Measurements from ENCODE around the gene RALGPS1. TPM values are rescaled to one million over a fixed set of nuclear protein-coding genes. Genes with fewer than 3 reads are reported as not detected.
A peak's percentile ranks its signal among the peaks of the same experiment; 100 is the strongest.

Gene RALGPS1
- polyA plus RNA-seq, 2 donors: 3.8 to 6.4 TPM

- Histone ChIP-seq H3K9me3 (ENCODE audit: control insufficient read depth in 2 of 2, insufficient read depth in 1 of 2, low read depth in 1 of 2, low read length in 1 of 2) (peaks cover 0 to 1% of the 10 kb centered on the region in 2 donors), H3K4me3 (ENCODE audit: low read depth in 1 of 2, low read length in 2 of 2) (no peak overlapping the region), H3K4me1 (ENCODE audit: control insufficient read depth in 2 of 2, insufficient read depth in 2 of 2, low read length in 1 of 2) (peaks cover 0 to 6% of the 10 kb centered on the region in 2 donors), H3K27ac (ENCODE audit: low read depth in 2 of 2, low read length in 1 of 2) (peak overlapping the region in 1 of 2 donors; percentile 51), H3K27me3 (ENCODE audit: control insufficient read depth in 1 of 2, insufficient read depth in 2 of 2, low read length in 2 of 2) (no peaks in the 10 kb centered on the region), H3K36me3 (ENCODE audit: control insufficient read depth in 2 of 2, insufficient read depth in 2 of 2, low read length in 1 of 2) (peaks cover 4 to 6% of the 10 kb centered on the region in 2 donors)
- 85 to 87% methylated on average over 5 of the region's 5 CpGs for WGBS, 2 donors
These were observed 180.8 kb downstream of the RALGPS1 start for GRCh38 chr9:127095411-127095810.

GRCh38 chr9:127096208-127096607 is 181.6 kb downstream of the RALGPS1 start:
- H3K27ac ChIP-seq (ENCODE audit: low read depth in 2 of 2, low read length in 1 of 2): peak overlapping the region in 1 of 2 donors; percentile 51
- peaks cover 2 to 6% of the 10 kb centered on the region in 2 donors for H3K36me3 ChIP-seq (ENCODE audit: control insufficient read depth in 2 of 2, insufficient read depth in 2 of 2, low read length in 1 of 2)
- H3K4me1 ChIP-seq (ENCODE audit: control insufficient read depth in 2 of 2, insufficient read depth in 2 of 2, low read length in 1 of 2): peaks cover 0 to 4% of the 10 kb centered on the region in 2 donors
- H3K27me3 ChIP-seq (ENCODE audit: control insufficient read depth in 1 of 2, insufficient read depth in 2 of 2, low read length in 2 of 2): no peaks in the 10 kb centered on the region
- 86 to 90% methylated on average over 13 of the region's 13 CpGs for WGBS, 2 donors
- peaks cover 0 to 1% of the 10 kb centered on the region in 2 donors for H3K9me3 ChIP-seq (ENCODE audit: control insufficient read depth in 2 of 2, insufficient read depth in 1 of 2, low read depth in 1 of 2, low read length in 1 of 2)
- H3K4me3 ChIP-seq (ENCODE audit: low read depth in 1 of 2, low read length in 2 of 2): no peak overlapping the region

- Histone ChIP-seq H3K36me3 (ENCODE audit: control insufficient read depth in 2 of 2, insufficient read depth in 2 of 2, low read length in 1 of 2) (peaks cover 2 to 6% of the 10 kb centered on the region in 2 donors), H3K9me3 (ENCODE audit: control insufficient read depth in 2 of 2, insufficient read depth in 1 of 2, low read depth in 1 of 2, low read length in 1 of 2) (peaks cover 0 to 1% of the 10 kb centered on the region in 2 donors), H3K4me1 (ENCODE audit: control insufficient read depth in 2 of 2, insufficient read depth in 2 of 2, low read length in 1 of 2) (peaks cover 0 to 4% of the 10 kb centered on the region in 2 donors), H3K27ac (ENCODE audit: low read depth in 2 of 2, low read length in 1 of 2) (no peak overlapping the region), H3K4me3 (ENCODE audit: low read depth in 1 of 2, low read length in 2 of 2) (no peak overlapping the region), H3K27me3 (ENCODE audit: control insufficient read depth in 1 of 2, insufficient read depth in 2 of 2, low read length in 2 of 2) (no peaks in the 10 kb centered on the region)
- 93 to 97% methylated on average over 5 of the region's 5 CpGs for WGBS, 2 donors
These were observed 183.1 kb downstream of the RALGPS1 start for GRCh38 chr9:127097683-127098082.

- Histone ChIP-seq H3K36me3 (ENCODE audit: control insufficient read depth in 2 of 2, insufficient read depth in 2 of 2, low read length in 1 of 2) (peaks cover 0 to 2% of the 10 kb centered on the region in 2 donors), H3K4me1 (ENCODE audit: control insufficient read depth in 2 of 2, insufficient read depth in 2 of 2, low read length in 1 of 2) (peaks cover 0 to 4% of the 10 kb centered on the region in 2 donors), H3K9me3 (ENCODE audit: control insufficient read depth in 2 of 2, insufficient read depth in 1 of 2, low read depth in 1 of 2, low read length in 1 of 2) (peaks cover 0 to 1% of the 10 kb centered on the region in 2 donors), H3K27me3 (ENCODE audit: control insufficient read depth in 1 of 2, insufficient read depth in 2 of 2, low read length in 2 of 2) (no peaks in the 10 kb centered on the region), H3K27ac (ENCODE audit: low read depth in 2 of 2, low read length in 1 of 2) (no peak overlapping the region), H3K4me3 (ENCODE audit: low read depth in 1 of 2, low read length in 2 of 2) (no peak overlapping the region)
- 83 to 84% methylated on average over 7 of the region's 7 CpGs for WGBS, 2 donors
These were observed 184.5 kb downstream of the RALGPS1 start for GRCh38 chr9:127098916-127099553.

- H3K4me3 ChIP-seq (ENCODE audit: low read depth in 1 of 2, low read length in 2 of 2): no peak overlapping the region
- peaks cover 0 to 2% of the 10 kb centered on the region in 2 donors for H3K36me3 ChIP-seq (ENCODE audit: control insufficient read depth in 2 of 2, insufficient read depth in 2 of 2, low read length in 1 of 2)
- WGBS, 2 donors: 71 to 83% methylated on average over 3 of the region's 3 CpGs
- peaks cover 0 to 1% of the 10 kb centered on the region in 2 donors for H3K9me3 ChIP-seq (ENCODE audit: control insufficient read depth in 2 of 2, insufficient read depth in 1 of 2, low read depth in 1 of 2, low read length in 1 of 2)
- H3K4me1 ChIP-seq (ENCODE audit: control insufficient read depth in 2 of 2, insufficient read depth in 2 of 2, low read length in 1 of 2): peaks cover 0 to 4% of the 10 kb centered on the region in 2 donors
- no peak overlapping the region for H3K27ac ChIP-seq (ENCODE audit: low read depth in 2 of 2, low read length in 1 of 2)
- H3K27me3 ChIP-seq (ENCODE audit: control insufficient read depth in 1 of 2, insufficient read depth in 2 of 2, low read length in 2 of 2): no peaks in the 10 kb centered on the region
These were observed 185.1 kb downstream of the RALGPS1 start for GRCh38 chr9:127099664-127100063.

GRCh38 chr9:127102176-127102575 is 187.6 kb downstream of the RALGPS1 start:
- no peak overlapping the region for H3K4me3 ChIP-seq (ENCODE audit: low read depth in 1 of 2, low read length in 2 of 2)
- H3K36me3 ChIP-seq (ENCODE audit: control insufficient read depth in 2 of 2, insufficient read depth in 2 of 2, low read length in 1 of 2): peaks cover 0 to 2% of the 10 kb centered on the region in 2 donors
- peaks cover 0 to 1% of the 10 kb centered on the region in 2 donors for H3K9me3 ChIP-seq (ENCODE audit: control insufficient read depth in 2 of 2, insufficient read depth in 1 of 2, low read depth in 1 of 2, low read length in 1 of 2)
- H3K27me3 ChIP-seq (ENCODE audit: control insufficient read depth in 1 of 2, insufficient read depth in 2 of 2, low read length in 2 of 2): no peaks in the 10 kb centered on the region
- no peaks in the 10 kb centered on the region for H3K4me1 ChIP-seq (ENCODE audit: control insufficient read depth in 2 of 2, insufficient read depth in 2 of 2, low read length in 1 of 2)
- no peak overlapping the region for H3K27ac ChIP-seq (ENCODE audit: low read depth in 2 of 2, low read length in 1 of 2)

- peaks cover 0 to 1% of the 10 kb centered on the region in 2 donors for H3K9me3 ChIP-seq (ENCODE audit: control insufficient read depth in 2 of 2, insufficient read depth in 1 of 2, low read depth in 1 of 2, low read length in 1 of 2)
- 90 to 94% methylated on average over 2 of the region's 2 CpGs for WGBS, 2 donors
- H3K4me1 ChIP-seq (ENCODE audit: control insufficient read depth in 2 of 2, insufficient read depth in 2 of 2, low read length in 1 of 2): no peaks in the 10 kb centered on the region
These were observed 188.2 kb downstream of the RALGPS1 start for GRCh38 chr9:127102788-127103187.

GRCh38 chr9:127104581-127105311 is 190.2 kb downstream of the RALGPS1 start:
- Histone ChIP-seq H3K36me3 (ENCODE audit: control insufficient read depth in 2 of 2, insufficient read depth in 2 of 2, low read length in 1 of 2) (no peaks in the 10 kb centered on the region), H3K27ac (ENCODE audit: low read depth in 2 of 2, low read length in 1 of 2) (no peak overlapping the region)
- 86 to 92% methylated on average over 7 of the region's 7 CpGs for WGBS, 2 donors

More at GRCh38 chr9:127102788-127103187, 188.2 kb downstream of the RALGPS1 start:
- H3K27ac ChIP-seq (ENCODE audit: low read depth in 2 of 2, low read length in 1 of 2): no peak overlapping the region
- no peak overlapping the region for H3K4me3 ChIP-seq (ENCODE audit: low read depth in 1 of 2, low read length in 2 of 2)
- H3K27me3 ChIP-seq (ENCODE audit: control insufficient read depth in 1 of 2, insufficient read depth in 2 of 2, low read length in 2 of 2): no peaks in the 10 kb centered on the region
- H3K36me3 ChIP-seq (ENCODE audit: control insufficient read depth in 2 of 2, insufficient read depth in 2 of 2, low read length in 1 of 2): peaks cover 0 to 2% of the 10 kb centered on the region in 2 donors

GRCh38 chr9:127105805-127106465 is 191.4 kb downstream of the RALGPS1 start:
- Histone ChIP-seq H3K36me3 (ENCODE audit: control insufficient read depth in 2 of 2, insufficient read depth in 2 of 2, low read length in 1 of 2) (no peaks in the 10 kb centered on the region), H3K27me3 (ENCODE audit: control insufficient read depth in 1 of 2, insufficient read depth in 2 of 2, low read length in 2 of 2) (no peaks in the 10 kb centered on the region), H3K4me1 (ENCODE audit: control insufficient read depth in 2 of 2, insufficient read depth in 2 of 2, low read length in 1 of 2) (no peaks in the 10 kb centered on the region), H3K9me3 (ENCODE audit: control insufficient read depth in 2 of 2, insufficient read depth in 1 of 2, low read depth in 1 of 2, low read length in 1 of 2) (no peaks in the 10 kb centered on the region), H3K27ac (ENCODE audit: low read depth in 2 of 2, low read length in 1 of 2) (no peak overlapping the region), H3K4me3 (ENCODE audit: low read depth in 1 of 2, low read length in 2 of 2) (no peak overlapping the region)
- 73 to 82% methylated on average over 7 of the region's 7 CpGs for WGBS, 2 donors

More at GRCh38 chr9:127104581-127105311, 190.2 kb downstream of the RALGPS1 start:
- Histone ChIP-seq H3K9me3 (ENCODE audit: control insufficient read depth in 2 of 2, insufficient read depth in 1 of 2, low read depth in 1 of 2, low read length in 1 of 2) (no peaks in the 10 kb centered on the region), H3K4me1 (ENCODE audit: control insufficient read depth in 2 of 2, insufficient read depth in 2 of 2, low read length in 1 of 2) (no peaks in the 10 kb centered on the region), H3K27me3 (ENCODE audit: control insufficient read depth in 1 of 2, insufficient read depth in 2 of 2, low read length in 2 of 2) (no peaks in the 10 kb centered on the region), H3K4me3 (ENCODE audit: low read depth in 1 of 2, low read length in 2 of 2) (no peak overlapping the region)
